HEK293 (cell line): ENCODE measurements around the gene SLC35E2B.

ENCODE experiments used
- IKZF3 ChIP-seq: fragments of 450-650 bp; IDR thresholded peaks from 2 replicates; pipeline ENCODE4 v1.5.0; 2018; ENCODE audit warnings: missing biosample characterization, mild to moderate bottlenecking, missing genetic modification characterization, moderate library complexity
- KLF1 ChIP-seq: fragments of 450-650 bp; formaldehyde crosslinking; IDR thresholded peaks from 2 replicates; pipeline ENCODE4 v1.5.1; 2016; ENCODE audit warnings: missing biosample characterization, missing genetic modification characterization
- KLF16 ChIP-seq: fragments of 450-650 bp; formaldehyde crosslinking; IDR thresholded peaks from 2 replicates; pipeline ENCODE4 v1.5.1; 2017; ENCODE audit warnings: missing biosample characterization, missing genetic modification characterization
- KLF9 ChIP-seq: fragments of 450-650 bp; formaldehyde crosslinking; IDR thresholded peaks from 2 replicates; pipeline ENCODE4 v1.5.1; 2016; ENCODE audit warnings: missing biosample characterization, missing genetic modification characterization, low read depth
- PRDM2 ChIP-seq: fragments of 450-650 bp; formaldehyde crosslinking; IDR thresholded peaks from 2 replicates; pipeline ENCODE4 v1.5.1; 2016; ENCODE audit warnings: missing biosample characterization, missing genetic modification characterization, borderline replicate concordance
- PRDM6 ChIP-seq: fragments of 450-650 bp; formaldehyde crosslinking; IDR thresholded peaks from 2 replicates; pipeline ENCODE4 v1.5.1; 2017; ENCODE audit warnings: missing biosample characterization, missing genetic modification characterization
- SCRT2 ChIP-seq: fragments of 450-650 bp; formaldehyde crosslinking; IDR thresholded peaks from 2 replicates; pipeline ENCODE4 v1.5.1; 2016; ENCODE audit warnings: missing biosample characterization, missing genetic modification characterization
- YY2 ChIP-seq: fragments of 450-650 bp; formaldehyde crosslinking; IDR thresholded peaks from 2 replicates; pipeline ENCODE4 v1.5.1; 2016; ENCODE audit warnings: missing biosample characterization, missing genetic modification characterization
- ZFHX2 ChIP-seq: fragments of 450-650 bp; formaldehyde crosslinking; conservative IDR thresholded peaks from 2 replicates; pipeline ENCODE4 v1.5.1; 2016; ENCODE audit warnings: missing biosample characterization, missing genetic modification characterization
- ZNF148 ChIP-seq: fragments of 450-650 bp; formaldehyde crosslinking; IDR thresholded peaks from 2 replicates; pipeline ENCODE4 v1.5.0; 2017; ENCODE audit warnings: missing biosample characterization, missing genetic modification characterization, borderline replicate concordance
- ZNF266 ChIP-seq: fragments of 450-650 bp; formaldehyde crosslinking; IDR thresholded peaks from 2 replicates; pipeline ENCODE4 v1.5.1; 2016; ENCODE audit warnings: missing biosample characterization, missing genetic modification characterization, low read depth
- ZNF366 ChIP-seq: fragments of 450-650 bp; formaldehyde crosslinking; conservative IDR thresholded peaks from 2 replicates; pipeline ENCODE4 v1.5.1; 2016; ENCODE audit warnings: missing biosample characterization, missing genetic modification characterization
- ZNF391 ChIP-seq: fragments of 450-650 bp; formaldehyde crosslinking; IDR thresholded peaks from 2 replicates; pipeline ENCODE4 v1.5.1; 2016; ENCODE audit warnings: low read depth, missing biosample characterization, missing genetic modification characterization, borderline replicate concordance
- ZNF433 ChIP-seq: fragments of 450-650 bp; formaldehyde crosslinking; IDR thresholded peaks from 2 replicates; pipeline ENCODE4 v1.5.1; 2016; ENCODE audit warnings: missing biosample characterization, missing genetic modification characterization, low read depth
- ZNF549 ChIP-seq: fragments of 450-650 bp; IDR thresholded peaks from 2 replicates; pipeline ENCODE4 v1.5.1; 2018; ENCODE audit warnings: missing biosample characterization, missing genetic modification characterization, mild to moderate bottlenecking, inconsistent platforms, moderate library complexity
- ZNF558 ChIP-seq: fragments of 450-650 bp; formaldehyde crosslinking; IDR thresholded peaks from 2 replicates; pipeline ENCODE4 v1.5.1; 2016; ENCODE audit warnings: missing biosample characterization, missing genetic modification characterization
- ZNF571 ChIP-seq: fragments of 450-650 bp; formaldehyde crosslinking; IDR thresholded peaks from 2 replicates; pipeline ENCODE4 v1.5.0; 2017; ENCODE audit warnings: missing biosample characterization, missing genetic modification characterization
- ZNF610 ChIP-seq: fragments of 450-650 bp; formaldehyde crosslinking; IDR thresholded peaks from 2 replicates; pipeline ENCODE4 v1.5.1; 2016; ENCODE audit warnings: missing biosample characterization, missing genetic modification characterization, borderline replicate concordance
- ZNF639 ChIP-seq: fragments of 450-650 bp; formaldehyde crosslinking; IDR thresholded peaks from 2 replicates; pipeline ENCODE4 v1.5.1; 2016; ENCODE audit warnings: missing biosample characterization, missing genetic modification characterization
- ZNF707 ChIP-seq: fragments of 450-650 bp; formaldehyde crosslinking; IDR thresholded peaks from 2 replicates; pipeline ENCODE4 v1.5.1; 2016; ENCODE audit warnings: missing biosample characterization, missing genetic modification characterization
- ZNF792 ChIP-seq: fragments of 450-650 bp; formaldehyde crosslinking; IDR thresholded peaks from 2 replicates; pipeline ENCODE4 v1.5.1; 2016; ENCODE audit warnings: missing biosample characterization, missing genetic modification characterization
- ZNF830 ChIP-seq: fragments of 450-650 bp; IDR thresholded peaks from 2 replicates; pipeline ENCODE4 v1.5.0; 2018; ENCODE audit warnings: missing biosample characterization, missing genetic modification characterization, low read depth, mild to moderate bottlenecking, moderate library complexity
- ZNF837 ChIP-seq: fragments of 450-650 bp; formaldehyde crosslinking; IDR thresholded peaks from 2 replicates; pipeline ENCODE4 v1.5.1; 2016; ENCODE audit warnings: missing biosample characterization, missing genetic modification characterization
- ZSCAN4 ChIP-seq: fragments of 450-650 bp; formaldehyde crosslinking; IDR thresholded peaks from 2 replicates; pipeline ENCODE4 v1.5.1; 2017; ENCODE audit warnings: missing biosample characterization, missing genetic modification characterization
- ZSCAN5A ChIP-seq: fragments of 450-650 bp; formaldehyde crosslinking; IDR thresholded peaks from 2 replicates; pipeline ENCODE4 v1.5.1; 2016; ENCODE audit warnings: missing biosample characterization, missing genetic modification characterization

SLC35E2B gene

GRCh38 chr1:1615256-1616044 lies 77.1 kb downstream of the SLC35E2B start, which contains the start of gene MIB2 (continued):
- TF ChIP-seq SCRT2 (tag by site-specific recombination) (no peak), ZNF549 (tag by site-specific recombination) (no peak), PRDM6 (no peak), ZNF391 (tag by site-specific recombination) (peak; percentile 94), ZNF571 (no peak), KLF1 (tag by site-specific recombination) (peak; percentile 81), PRDM2 (tag by site-specific recombination) (no peak), IKZF3 (tag by site-specific recombination) (peak; percentile 55; the same call in 1 of the 2 replicates), ZSCAN5A (tag by site-specific recombination) (peak; percentile 97), ZNF830 (tag by site-specific recombination) (no peak), ZFHX2 (peak; percentile 93), KLF16 (peak; percentile 73), ZNF366 (no peak), ZNF792 (tag by site-specific recombination) (no peak), ZNF266 (tag by site-specific recombination) (no peak), ZNF148 (tag by site-specific recombination) (no peak), ZSCAN4 (no peak), ZNF837 (tag by site-specific recombination) (0 out of 2 replicates have a peak, but pooled peaks have one; percentile 33), ZNF639 (tag by site-specific recombination) (no peak; the same call in 1 of the 2 replicates), KLF9 (tag by site-specific recombination) (peak; percentile 99), ZNF558 (tag by site-specific recombination) (no peak), YY2 (peak; percentile 43; the same call in 1 of the 2 replicates), ZNF433 (tag by site-specific recombination) (no peak), ZNF707 (tag by site-specific recombination) (0 out of 2 replicates have a peak, but pooled peaks have one; percentile 31), ZNF610 (tag by site-specific recombination) (peak; percentile 96)
